ENCODE data around the gene ABTB2. TPM values are rescaled to one million over a fixed set of nuclear protein-coding genes. Genes with fewer than 3 reads are reported as not detected.

Gene ABTB2
- total RNA-seq, 1 experiment from 2014 or later: 5.5 TPM

GRCh38 chr11:34316347-34317035 lies 41.3 kb downstream of the ABTB2 start:
- no peak overlapping the region for H2BK120ac ChIP-seq (ENCODE audit: low read depth, low read length, poor library complexity, severe bottlenecking)
- no peak for DNase-seq
- H4K5ac ChIP-seq (ENCODE audit: insufficient read length, low read depth, low read length): no peak overlapping the region
- H3K23ac ChIP-seq (ENCODE audit: insufficient read length, low read depth, low read length): no peak overlapping the region
- no CpG with 5 or more reads among the region's 8 CpGs for WGBS (ENCODE audit: extremely low coverage, insufficient read length, low lambda C conversion rate)
- H4K91ac ChIP-seq (ENCODE audit: insufficient read length, low read depth, low read length): no peak overlapping the region
- no peak overlapping the region for H3K14ac ChIP-seq (ENCODE audit: insufficient read depth, low read length)
- H3K9me3 ChIP-seq (ENCODE audit: control insufficient read depth, low read depth, low read length): no peaks in the 10 kb centered on the region
- TF ChIP-seq, protein P1, sequence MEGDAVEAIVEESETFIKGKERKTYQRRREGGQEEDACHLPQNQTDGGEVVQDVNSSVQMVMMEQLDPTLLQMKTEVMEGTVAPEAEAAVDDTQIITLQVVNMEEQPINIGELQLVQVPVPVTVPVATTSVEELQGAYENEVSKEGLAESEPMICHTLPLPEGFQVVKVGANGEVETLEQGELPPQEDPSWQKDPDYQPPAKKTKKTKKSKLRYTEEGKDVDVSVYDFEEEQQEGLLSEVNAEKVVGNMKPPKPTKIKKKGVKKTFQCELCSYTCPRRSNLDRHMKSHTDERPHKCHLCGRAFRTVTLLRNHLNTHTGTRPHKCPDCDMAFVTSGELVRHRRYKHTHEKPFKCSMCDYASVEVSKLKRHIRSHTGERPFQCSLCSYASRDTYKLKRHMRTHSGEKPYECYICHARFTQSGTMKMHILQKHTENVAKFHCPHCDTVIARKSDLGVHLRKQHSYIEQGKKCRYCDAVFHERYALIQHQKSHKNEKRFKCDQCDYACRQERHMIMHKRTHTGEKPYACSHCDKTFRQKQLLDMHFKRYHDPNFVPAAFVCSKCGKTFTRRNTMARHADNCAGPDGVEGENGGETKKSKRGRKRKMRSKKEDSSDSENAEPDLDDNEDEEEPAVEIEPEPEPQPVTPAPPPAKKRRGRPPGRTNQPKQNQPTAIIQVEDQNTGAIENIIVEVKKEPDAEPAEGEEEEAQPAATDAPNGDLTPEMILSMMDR (conservative IDR thresholded peaks at IDR 0.05): no peak
- H3T11ph ChIP-seq (ENCODE audit: low read length): no peak overlapping the region
- Mint-ChIP-seq H3K36me3 (ENCODE audit: insufficient read depth in 1 of 3, low read depth in 3 of 3) (no peaks in the 10 kb centered on the region), H3K4me1 (peaks cover 0 to 3% of the 10 kb centered on the region in 2 experiments; a peak in 2 of 4 replicates), H3K9me3 (no peaks in the 10 kb centered on the region), H3K27me3 (ENCODE audit: low read depth) (no peaks in the 10 kb centered on the region), H3K27ac (peak overlapping the region in 1 of 3 experiments; percentile 34; a peak in 1 of 7 replicates), H3K4me3 (no peak overlapping the region)
- H4K20me1 ChIP-seq (ENCODE audit: control insufficient read depth, insufficient read depth, insufficient read length): no peaks in the 10 kb centered on the region
- H3K79me1 ChIP-seq (ENCODE audit: insufficient read depth, low read depth, low read length, poor library complexity, severe bottlenecking): no peaks in the 10 kb centered on the region
- no peak overlapping the region for H4K8ac ChIP-seq (replicated peaks; ENCODE audit: insufficient read length, low read depth, low read length)
- H3K79me2 ChIP-seq (ENCODE audit: insufficient read depth, low read length): no peaks in the 10 kb centered on the region
- H3K56ac ChIP-seq (ENCODE audit: insufficient read length, low read depth, low read length): no peak overlapping the region
- H2BK12ac ChIP-seq (ENCODE audit: insufficient read length, low read depth, low read length): no peak overlapping the region
- no peak overlapping the region for H2BK20ac ChIP-seq (ENCODE audit: low read depth, low read length, poor library complexity, severe bottlenecking)
- H3K9ac ChIP-seq (ENCODE audit: extremely low read depth, insufficient read length, low read length): no peak overlapping the region
- H3K27me3 ChIP-seq (ENCODE audit: insufficient read depth, low read length): no peaks in the 10 kb centered on the region
- H2BK5ac ChIP-seq (ENCODE audit: insufficient read length, low read length): no peak overlapping the region
- H3K4me1 ChIP-seq (ENCODE audit: insufficient read depth, low read length): no peaks in the 10 kb centered on the region
- no peak overlapping the region for H3K4me2 ChIP-seq (ENCODE audit: insufficient read depth, insufficient read length, low read length)
- no peak overlapping the region for H2BK15ac ChIP-seq (ENCODE audit: low read depth, low read length)
- H3K18ac ChIP-seq (ENCODE audit: insufficient read length, low read depth, low read length): no peak overlapping the region
- no peak overlapping the region for H3K27ac ChIP-seq (ENCODE audit: insufficient read length, low read depth, low read length)
- no peak overlapping the region for H2AK5ac ChIP-seq (ENCODE audit: insufficient read length, low read length)
- H3K23me2 ChIP-seq (ENCODE audit: insufficient read length, low read depth, low read length, poor library complexity, severe bottlenecking): no peaks in the 10 kb centered on the region
- H2AFZ ChIP-seq (ENCODE audit: low read length): no peak overlapping the region
- no peak overlapping the region for H3K4ac ChIP-seq (ENCODE audit: low read depth, low read length)
